ENCODE results near the gene PAPPA2.
A peak's percentile ranks its signal among the peaks of the same experiment; 100 is the strongest.

The PAPPA2 gene

GRCh38 chr1:176499671-176500070, 36.7 kb downstream of the PAPPA2 start:
- no peak for DNase-seq

GRCh38 chr1:176501599-176501998, 38.6 kb downstream of the PAPPA2 start:
- no peak for DNase-seq

- no peak for DNase-seq
Measured at GRCh38 chr1:176504848-176505553, 42.0 kb downstream of the PAPPA2 start.

- DNase-seq = no peak
Measured at GRCh38 chr1:176512966-176513365, 50.0 kb downstream of the PAPPA2 start.

GRCh38 chr1:176515310-176515709, 52.3 kb downstream of the PAPPA2 start:
- no peak for DNase-seq

GRCh38 chr1:176517484-176517883, 54.5 kb downstream of the PAPPA2 start:
- DNase-seq = no peak

GRCh38 chr1:176521211-176521610, 58.2 kb downstream of the PAPPA2 start:
- DNase-seq = no peak

GRCh38 chr1:176522310-176522845, 59.4 kb downstream of the PAPPA2 start:
- peak; percentile 9 for DNase-seq

GRCh38 chr1:176529395-176530090, 66.6 kb downstream of the PAPPA2 start:
- DNase-seq = no peak

- no peak for DNase-seq
Measured at GRCh38 chr1:176531036-176531435, 68.1 kb downstream of the PAPPA2 start.

GRCh38 chr1:176531921-176532897, 69.2 kb downstream of the PAPPA2 start:
- no peak for DNase-seq

- no peak for DNase-seq
Measured at GRCh38 chr1:176533020-176533419, 70.0 kb downstream of the PAPPA2 start.

GRCh38 chr1:176536588-176536987, 73.6 kb downstream of the PAPPA2 start:
- DNase-seq = no peak

- no peak for DNase-seq
Measured at GRCh38 chr1:176539018-176539417, 76.0 kb downstream of the PAPPA2 start.

GRCh38 chr1:176540428-176540827, 77.5 kb downstream of the PAPPA2 start:
- DNase-seq = no peak

- DNase-seq = no peak
Measured at GRCh38 chr1:176541663-176542062, 78.7 kb downstream of the PAPPA2 start.

GRCh38 chr1:176542352-176542751, 79.4 kb downstream of the PAPPA2 start:
- no peak for DNase-seq

- DNase-seq = no peak
Measured at GRCh38 chr1:176543360-176544129, 80.6 kb downstream of the PAPPA2 start.

- DNase-seq = no peak
Measured at GRCh38 chr1:176545034-176545639, 82.2 kb downstream of the PAPPA2 start.

GRCh38 chr1:176546825-176547224, 83.8 kb downstream of the PAPPA2 start:
- DNase-seq = no peak

GRCh38 chr1:176551146-176551545, 88.2 kb downstream of the PAPPA2 start:
- DNase-seq = no peak
